Activated CD4-positive, alpha-beta memory T cell treated with anti-CD3 and anti-CD28 coated beads, Interleukin-2, amount 10 ng/mL, durations not matched to agents 7 days and 5 days (primary cell): Measurements from ENCODE around the gene CRIP3. TPM values are rescaled to one million over a fixed set of nuclear protein-coding genes. Genes with fewer than 3 reads are reported as not detected.
A peak's percentile ranks its signal among the peaks of the same experiment; 100 is the strongest.
"Not testable (repeated sequence)": the region's sequence is repeated elsewhere in the genome, so short reads cannot be mapped to it uniquely, and the experiment has no call there.

Experiments used
- CTCF ChIA-PET: fragments of 350-600 bp; sonication (Branson Sonifier 250); formaldehyde crosslinking; loops from one replicate; lab custom pipeline; 2021; ENCODE audit warnings: antibody characterized with exemption, inconsistent platforms; lab: Charles Lee
- POLR2A ChIA-PET: fragments of 350-600 bp; sonication (Branson Sonifier 250); formaldehyde crosslinking; loops from one replicate; lab custom pipeline; 2021; ENCODE audit warnings: antibody characterized with exemption; lab: Charles Lee
- DNase-seq: peaks from one replicate; pipeline ENCODE4 v3.0.0-alpha.2; 2020
- H3K27ac Mint-ChIP-seq: one replicate; pipeline ENCODE4 v1.8.0; 2021; ENCODE audit warnings: mild to moderate bottlenecking, mixed read lengths
- H3K27me3 Mint-ChIP-seq: one replicate; pipeline ENCODE4 v1.8.0; 2021; ENCODE audit warnings: mixed read lengths
- H3K36me3 Mint-ChIP-seq: one replicate; pipeline ENCODE4 v1.8.0; 2021; ENCODE audit warnings: low read depth, mixed read lengths
- H3K4me1 Mint-ChIP-seq: one replicate; pipeline ENCODE4 v1.8.0; 2021; ENCODE audit warnings: mixed read lengths
- H3K4me3 Mint-ChIP-seq: one replicate; pipeline ENCODE4 v1.8.0; 2021; ENCODE audit warnings: mild to moderate bottlenecking, mixed read lengths
- H3K9me3 Mint-ChIP-seq: one replicate; pipeline ENCODE4 v1.8.0; 2021; ENCODE audit warnings: mixed read lengths
- total RNA-seq, 2 experiments: library from RNA; stranded (reverse); gene quantifications; one replicate each; pipeline ENCODE4 v1.2.3, GENCODE V29; 2021

CRIP3 gene
- total RNA-seq, result under 1 TPM in 1 of 2 experiments, not detected in 1; 0.88 TPM

- Mint-ChIP-seq H3K4me1 (peaks cover 12% of the 10 kb centered on the region), H3K4me3 (peak within 1 kb of the TSS; percentile 72), H3K27ac (no peak within 1 kb of the TSS), H3K9me3 (no peaks in the 10 kb centered on the region), H3K36me3 (no peaks in the 10 kb centered on the region), H3K27me3 (peaks cover 14% of the 10 kb centered on the region)
- peak; percentile 59 for DNase-seq
- CTCF ChIA-PET, result interaction anchor here (0.7 to 3.9 kb wide), 19 partner anchors 10 to 211 kb away, joined by 3 to 56 read pairs (median 4); partner anchors contain the start of genes ABCC10, DNPH1 and TJAP1
- POLR2A ChIA-PET, result interaction anchor here (1.0 to 1.5 kb wide), 5 partner anchors 9 to 62 kb away, joined by 3 to 8 read pairs (median 4); partner anchors contain the start of gene ZNF318
These were observed at the start of gene CRIP3 for GRCh38 chr6:43308101-43308989. Gene CRIP3 (minus strand): TSS chr6:43308826. CDS start chr6:43308792, 34 bp downstream.

DNA sequence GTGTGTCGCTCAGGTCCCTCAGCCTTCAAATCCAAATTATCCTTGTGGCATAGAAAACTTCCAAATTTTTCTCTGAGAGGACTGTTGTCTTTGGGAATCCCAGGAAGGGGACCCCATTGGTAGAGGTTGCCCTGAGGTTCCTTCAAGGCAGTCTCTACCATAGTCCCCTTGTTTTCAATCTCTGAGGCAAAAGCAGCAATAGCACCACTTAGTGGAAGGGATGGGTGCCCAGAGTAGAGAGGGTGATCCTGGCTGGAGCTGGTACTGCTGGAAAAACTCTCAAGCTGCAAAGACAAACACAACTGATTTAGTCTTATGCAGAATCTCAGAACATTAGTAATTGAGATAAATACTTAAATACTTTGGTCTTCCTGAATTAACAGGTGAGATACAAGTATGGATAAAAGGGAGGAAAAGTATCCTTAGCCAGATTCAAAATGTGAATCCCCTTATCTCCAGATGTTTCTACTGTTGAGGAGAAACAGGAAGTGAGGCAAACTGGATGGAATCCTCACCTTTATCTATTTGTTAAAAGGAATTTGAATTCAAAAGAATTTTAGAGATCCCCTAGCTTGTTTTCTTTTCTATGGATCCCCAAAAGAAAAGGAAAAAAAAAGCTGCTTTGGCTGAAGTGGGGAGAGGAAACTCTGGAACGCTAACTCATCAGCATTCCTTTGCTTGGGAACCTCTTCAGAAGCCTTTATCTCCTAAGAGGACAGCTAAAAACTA is 47.4 kb upstream of the CRIP3 start:
- Mint-ChIP-seq H3K4me1 (peaks cover 3% of the 10 kb centered on the region), H3K27me3 (no peaks in the 10 kb centered on the region), H3K27ac (no peak overlapping the region), H3K9me3 (no peaks in the 10 kb centered on the region), H3K4me3 (no peak overlapping the region), H3K36me3 (peaks cover 58% of the 10 kb centered on the region)
- DNase-seq, result no peak
- ChIA-PET POLR2A (interaction anchor here (1.0 to 1.3 kb wide), 3 partner anchors 10 to 42 kb away, joined by 3 read pairs; partner anchors contain the start of gene ZNF318), CTCF (interaction anchor here (1.1 to 1.6 kb wide), 3 partner anchors 14 to 46 kb away, joined by 3 to 5 read pairs (median 3); partner anchors contain the start of gene ZNF318)

DNA sequence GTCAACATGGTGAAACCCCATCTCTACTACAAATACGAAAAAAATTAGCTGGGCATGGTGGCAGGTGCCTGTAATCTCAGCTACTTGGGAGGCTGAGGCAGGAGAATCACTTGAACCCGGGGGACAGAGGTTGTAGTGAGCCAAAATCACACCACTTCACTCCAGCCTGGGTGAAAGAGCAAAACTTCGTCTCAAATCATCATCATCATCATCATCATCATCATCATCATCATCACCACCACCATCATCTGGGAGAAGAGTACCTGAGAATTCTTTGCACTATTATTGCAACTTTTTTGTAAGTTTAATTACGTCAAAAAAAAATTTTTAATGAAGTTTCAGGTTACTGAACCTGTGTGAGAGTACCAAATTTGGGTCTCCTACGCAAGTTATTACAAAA is 43.3 kb upstream of the CRIP3 start:
- H3K9me3 Mint-ChIP-seq, POLR2A ChIA-PET, CTCF ChIA-PET, H3K4me3 Mint-ChIP-seq, H3K4me1 Mint-ChIP-seq, H3K27me3 Mint-ChIP-seq, H3K27ac Mint-ChIP-seq, DNase-seq: not testable (repeated sequence)
- peaks cover 41% of the 10 kb centered on the region for H3K36me3 Mint-ChIP-seq

- Mint-ChIP-seq H3K9me3 (no peaks in the 10 kb centered on the region), H3K27me3 (no peaks in the 10 kb centered on the region), H3K36me3 (peaks cover 28% of the 10 kb centered on the region), H3K27ac (no peak overlapping the region), H3K4me3 (no peak overlapping the region), H3K4me1 (no peaks in the 10 kb centered on the region)
- CTCF ChIA-PET, result no interaction called here
- no peak for DNase-seq
- POLR2A ChIA-PET, result no interaction called here
These were observed 38.8 kb upstream of the CRIP3 start for GRCh38 chr6:43347444-43347843.

GRCh38 chr6:43347021-43347420 is 38.4 kb upstream of the CRIP3 start:
- H3K4me3 Mint-ChIP-seq, result no peak overlapping the region
- no peak overlapping the region for H3K27ac Mint-ChIP-seq
- no peaks in the 10 kb centered on the region for H3K27me3 Mint-ChIP-seq
- no peaks in the 10 kb centered on the region for H3K9me3 Mint-ChIP-seq
- peaks cover 30% of the 10 kb centered on the region for H3K36me3 Mint-ChIP-seq
- POLR2A ChIA-PET, result no interaction called here
- CTCF ChIA-PET, result interaction anchor here (0.6 kb wide), 1 partner anchor 915 kb away, joined by 3 read pairs; no protein-coding TSS in a partner anchor
- H3K4me1 Mint-ChIP-seq, result no peaks in the 10 kb centered on the region
- no peak for DNase-seq

DNA sequence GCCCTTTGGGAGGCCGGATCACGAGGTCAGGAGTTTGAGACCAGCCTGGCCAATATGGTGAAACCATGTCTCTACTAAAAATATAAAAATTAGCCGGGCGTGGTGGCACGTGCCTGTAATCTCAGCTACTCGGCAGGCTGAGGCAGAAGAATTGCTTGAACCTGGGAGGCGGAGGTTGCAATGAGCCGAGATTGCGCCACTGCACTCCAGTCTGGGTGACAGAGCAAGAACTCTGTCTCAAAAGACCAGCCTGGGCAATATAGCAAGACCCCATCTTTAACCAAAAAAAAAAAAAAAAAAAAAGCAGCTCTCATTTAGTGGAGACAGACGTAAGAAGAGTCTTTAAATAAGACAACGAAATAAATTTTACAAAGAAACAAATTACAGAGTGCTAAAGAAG is 37.6 kb upstream of the CRIP3 start:
- not testable (repeated sequence) for H3K27ac Mint-ChIP-seq, H3K4me1 Mint-ChIP-seq, H3K27me3 Mint-ChIP-seq, H3K9me3 Mint-ChIP-seq, H3K4me3 Mint-ChIP-seq, DNase-seq
- CTCF ChIA-PET, result interaction anchor here (0.6 to 0.7 kb wide), 2 partner anchors 17 to 915 kb away, joined by 3 read pairs; no protein-coding TSS in a partner anchor
- POLR2A ChIA-PET, result interaction anchor here (0.6 kb wide), 1 partner anchor 145 kb away, joined by 4 read pairs; no protein-coding TSS in a partner anchor
- peaks cover 29% of the 10 kb centered on the region for H3K36me3 Mint-ChIP-seq

GRCh38 chr6:43339168-43339567 is 30.5 kb upstream of the CRIP3 start:
- CTCF ChIA-PET, result interaction anchor here (1.1 kb wide), 1 partner anchor 31 kb away, joined by 5 read pairs; the partner anchor contains the start of gene CRIP3
- Mint-ChIP-seq H3K27me3 (no peaks in the 10 kb centered on the region), H3K9me3 (no peaks in the 10 kb centered on the region), H3K27ac (no peak overlapping the region), H3K4me1 (peaks cover 3% of the 10 kb centered on the region), H3K36me3 (peaks cover 46% of the 10 kb centered on the region), H3K4me3 (no peak overlapping the region)
- POLR2A ChIA-PET, result interaction anchor here (1.0 kb wide), 1 partner anchor 10 kb away, joined by 3 read pairs; no protein-coding TSS in a partner anchor
- no peak for DNase-seq

DNA sequence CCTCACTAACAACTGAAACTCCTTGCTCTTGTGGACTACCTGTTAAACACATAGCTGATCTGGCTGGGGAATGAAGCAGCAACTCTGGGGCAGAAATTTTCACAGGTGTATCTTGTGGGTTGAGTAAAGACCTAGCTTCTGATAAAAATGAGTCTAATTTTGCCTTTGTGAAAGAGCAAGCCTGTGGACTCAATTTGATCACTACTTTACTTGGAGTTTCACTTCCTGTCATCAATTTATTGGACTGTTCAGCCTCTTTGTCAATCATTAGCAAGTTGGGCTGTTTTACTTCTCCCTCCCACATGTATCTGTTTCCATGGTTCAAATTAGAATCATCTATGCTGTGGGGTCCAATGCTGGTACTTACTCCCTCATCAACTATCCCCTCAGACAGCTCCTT is 29.6 kb upstream of the CRIP3 start:
- peaks cover 3% of the 10 kb centered on the region for H3K4me1 Mint-ChIP-seq

DNA sequence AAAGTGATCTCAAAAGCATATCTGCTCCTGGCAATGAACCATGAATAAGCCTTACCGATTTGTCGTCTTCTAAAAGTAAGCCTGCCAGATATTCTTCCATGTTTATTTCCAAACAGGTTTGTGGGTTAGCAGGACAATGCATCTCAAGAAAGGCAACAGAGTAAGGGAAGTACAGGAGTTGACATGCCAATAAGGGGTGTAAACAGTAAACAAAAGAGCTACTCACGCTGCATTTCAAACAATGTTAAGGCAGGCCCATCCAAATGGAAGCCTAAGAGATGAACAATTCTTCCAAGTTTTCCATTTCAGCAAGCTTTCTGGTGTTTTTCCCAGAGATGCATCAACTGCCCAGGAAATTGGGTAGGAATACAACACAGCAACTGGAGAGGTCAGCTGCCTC is 27.8 kb upstream of the CRIP3 start:
- H3K4me1 Mint-ChIP-seq, result peaks cover 10% of the 10 kb centered on the region
- no peaks in the 10 kb centered on the region for H3K9me3 Mint-ChIP-seq
- POLR2A ChIA-PET, result interaction anchor here (0.6 to 1.5 kb wide), 2 partner anchors 40 to 146 kb away, joined by 3 to 4 read pairs; no protein-coding TSS in a partner anchor
- no peaks in the 10 kb centered on the region for H3K27me3 Mint-ChIP-seq
- H3K36me3 Mint-ChIP-seq, result peaks cover 30% of the 10 kb centered on the region
- no peak for DNase-seq
- H3K4me3 Mint-ChIP-seq, result no peak overlapping the region
- CTCF ChIA-PET, result interaction anchor here (0.6 to 1.0 kb wide), 2 partner anchors 75 to 170 kb away, joined by 3 to 4 read pairs; no protein-coding TSS in a partner anchor
- no peak overlapping the region for H3K27ac Mint-ChIP-seq

More for the DNA sequence above, 29.6 kb upstream of the CRIP3 start:
- Mint-ChIP-seq H3K27me3 (no peaks in the 10 kb centered on the region), H3K36me3 (peaks cover 46% of the 10 kb centered on the region), H3K27ac (no peak overlapping the region), H3K4me3 (no peak overlapping the region), H3K9me3 (no peaks in the 10 kb centered on the region)
- ChIA-PET CTCF (interaction anchor here (0.6 to 1.1 kb wide), 2 partner anchors 30 to 100 kb away, joined by 3 to 5 read pairs; partner anchors contain the start of gene CRIP3), POLR2A (interaction anchor here (1.0 kb wide), 1 partner anchor 11 kb away, joined by 3 read pairs; no protein-coding TSS in a partner anchor)
- DNase-seq, result no peak

- Mint-ChIP-seq H3K4me1 (peaks cover 14% of the 10 kb centered on the region), H3K4me3 (no peak overlapping the region), H3K27me3 (no peaks in the 10 kb centered on the region), H3K9me3 (no peaks in the 10 kb centered on the region), H3K36me3 (peaks cover 22% of the 10 kb centered on the region), H3K27ac (no peak overlapping the region)
- CTCF ChIA-PET, result interaction anchor here (0.7 to 1.2 kb wide), 5 partner anchors 13 to 171 kb away, joined by 3 to 4 read pairs (median 3); no protein-coding TSS in a partner anchor
- POLR2A ChIA-PET, result no interaction called here
- DNase-seq, result no peak
These were observed 26.8 kb upstream of the CRIP3 start for GRCh38 chr6:43335469-43335868.

DNA sequence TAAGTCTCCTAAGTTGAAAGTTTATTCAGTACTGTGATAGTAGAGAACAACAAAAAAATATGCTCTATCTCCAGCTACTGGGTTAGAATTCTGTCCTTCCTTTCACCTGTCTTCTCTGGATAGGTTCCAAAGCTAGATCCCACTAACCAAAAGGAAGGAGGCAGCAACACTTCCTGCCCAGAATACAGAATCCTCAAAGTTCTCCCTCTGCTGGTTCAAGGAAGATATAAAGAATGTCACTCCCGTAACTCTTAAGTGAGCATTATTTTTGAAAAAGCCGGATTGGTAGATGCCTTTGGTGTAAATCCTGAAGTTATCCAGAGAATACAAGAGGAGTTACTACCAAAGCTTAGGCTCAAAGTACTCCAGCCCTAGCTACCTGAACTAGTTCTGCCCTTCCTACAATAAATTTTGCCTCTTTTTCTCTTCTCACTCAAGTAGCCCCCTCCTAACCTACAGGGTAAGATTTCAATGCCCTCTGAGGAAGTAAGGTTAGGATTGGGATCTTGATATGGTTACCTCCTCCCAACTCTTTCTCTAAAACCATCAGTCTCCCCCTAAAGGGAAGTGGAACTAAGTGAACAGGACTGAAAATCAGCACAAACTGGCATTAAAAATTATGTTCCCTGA is 26.0 kb upstream of the CRIP3 start:
- ChIA-PET POLR2A (no interaction called here), CTCF (interaction anchor here (0.6 to 1.3 kb wide), 9 partner anchors 12 to 172 kb away, joined by 3 to 4 read pairs (median 3); no protein-coding TSS in a partner anchor)
- no peak for DNase-seq
- Mint-ChIP-seq H3K27ac (no peak overlapping the region), H3K9me3 (no peaks in the 10 kb centered on the region), H3K4me1 (peaks cover 14% of the 10 kb centered on the region), H3K4me3 (no peak overlapping the region), H3K36me3 (peaks cover 14% of the 10 kb centered on the region), H3K27me3 (no peaks in the 10 kb centered on the region)

DNA sequence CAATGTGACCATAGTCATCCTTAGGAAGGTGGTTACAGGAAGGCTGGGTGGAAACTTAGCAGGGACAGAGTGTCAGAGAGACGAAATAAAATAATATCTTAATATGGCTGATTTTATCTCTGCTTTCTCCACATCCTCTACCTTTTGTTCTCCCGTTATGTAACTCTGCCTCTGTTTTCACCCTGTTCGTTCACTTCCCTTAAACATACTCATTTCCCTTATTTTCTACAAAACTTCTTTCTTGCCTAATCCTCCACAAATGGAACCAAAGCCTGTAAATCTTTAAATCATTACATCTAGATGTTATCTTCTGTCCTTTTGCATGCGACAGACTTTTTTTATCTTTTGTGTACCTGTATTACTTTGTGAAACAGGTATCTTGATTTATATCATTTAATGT is 23.3 kb upstream of the CRIP3 start:
- H3K36me3 Mint-ChIP-seq, result no peaks in the 10 kb centered on the region
- H3K27me3 Mint-ChIP-seq, result no peaks in the 10 kb centered on the region
- POLR2A ChIA-PET, result no interaction called here
- no peaks in the 10 kb centered on the region for H3K9me3 Mint-ChIP-seq
- H3K27ac Mint-ChIP-seq, result no peak overlapping the region
- DNase-seq, result no peak
- H3K4me1 Mint-ChIP-seq, result peaks cover 11% of the 10 kb centered on the region
- CTCF ChIA-PET, result no interaction called here
- H3K4me3 Mint-ChIP-seq, result no peak overlapping the region
